ENCODE results near the gene NUDT2. TPM values are rescaled to one million over a fixed set of nuclear protein-coding genes. Genes with fewer than 3 reads are reported as not detected.

The NUDT2 gene
- total RNA-seq, 4 donors from 2014 or later, result 13.2 to 19.7 (median 17.0) TPM

DNA sequence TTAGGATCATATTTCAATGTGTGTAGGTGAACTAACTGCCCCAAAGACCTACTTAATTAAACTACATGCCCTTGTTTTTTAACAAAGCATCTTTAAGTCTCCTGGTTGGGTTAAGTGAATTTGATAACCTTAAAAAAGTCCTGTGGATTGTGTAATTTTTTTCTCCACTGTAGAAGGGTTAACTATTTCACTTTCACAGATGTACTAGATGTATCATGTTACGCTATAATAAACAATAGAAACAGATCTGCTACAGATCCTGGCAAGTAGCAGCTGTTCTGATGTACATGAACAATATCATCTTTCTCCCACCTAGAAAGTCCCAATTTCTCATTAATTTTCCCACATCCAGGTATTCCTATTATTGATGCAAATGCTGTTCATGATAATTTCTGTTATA, 19.2 kb upstream of the NUDT2 start:
- no peaks in the 10 kb centered on the region for H3K36me3 ChIP-seq
- H3K27ac ChIP-seq, result no peak overlapping the region
- H3K9me3 ChIP-seq, result no peaks in the 10 kb centered on the region
- TF ChIP-seq EP300 (IDR thresholded peaks at IDR 0.05) (no peak), POLR2A (IDR thresholded peaks at IDR 0.05) (no peak), POLR2AphosphoS5 (IDR thresholded peaks at IDR 0.05) (no peak)
- TF ChIP-seq, protein P1, sequence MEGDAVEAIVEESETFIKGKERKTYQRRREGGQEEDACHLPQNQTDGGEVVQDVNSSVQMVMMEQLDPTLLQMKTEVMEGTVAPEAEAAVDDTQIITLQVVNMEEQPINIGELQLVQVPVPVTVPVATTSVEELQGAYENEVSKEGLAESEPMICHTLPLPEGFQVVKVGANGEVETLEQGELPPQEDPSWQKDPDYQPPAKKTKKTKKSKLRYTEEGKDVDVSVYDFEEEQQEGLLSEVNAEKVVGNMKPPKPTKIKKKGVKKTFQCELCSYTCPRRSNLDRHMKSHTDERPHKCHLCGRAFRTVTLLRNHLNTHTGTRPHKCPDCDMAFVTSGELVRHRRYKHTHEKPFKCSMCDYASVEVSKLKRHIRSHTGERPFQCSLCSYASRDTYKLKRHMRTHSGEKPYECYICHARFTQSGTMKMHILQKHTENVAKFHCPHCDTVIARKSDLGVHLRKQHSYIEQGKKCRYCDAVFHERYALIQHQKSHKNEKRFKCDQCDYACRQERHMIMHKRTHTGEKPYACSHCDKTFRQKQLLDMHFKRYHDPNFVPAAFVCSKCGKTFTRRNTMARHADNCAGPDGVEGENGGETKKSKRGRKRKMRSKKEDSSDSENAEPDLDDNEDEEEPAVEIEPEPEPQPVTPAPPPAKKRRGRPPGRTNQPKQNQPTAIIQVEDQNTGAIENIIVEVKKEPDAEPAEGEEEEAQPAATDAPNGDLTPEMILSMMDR (IDR thresholded peaks at IDR 0.05), result no peak
- WGBS, result 89% methylated on average over 1 of the region's 1 CpG
- DNase-seq (ENCODE audit: low spot score in 2 of 2), result no peak
- H3K4me1 ChIP-seq, result no peaks in the 10 kb centered on the region
- H3K4me3 ChIP-seq, result no peak overlapping the region
- no peaks in the 10 kb centered on the region for H3K27me3 ChIP-seq

DNA sequence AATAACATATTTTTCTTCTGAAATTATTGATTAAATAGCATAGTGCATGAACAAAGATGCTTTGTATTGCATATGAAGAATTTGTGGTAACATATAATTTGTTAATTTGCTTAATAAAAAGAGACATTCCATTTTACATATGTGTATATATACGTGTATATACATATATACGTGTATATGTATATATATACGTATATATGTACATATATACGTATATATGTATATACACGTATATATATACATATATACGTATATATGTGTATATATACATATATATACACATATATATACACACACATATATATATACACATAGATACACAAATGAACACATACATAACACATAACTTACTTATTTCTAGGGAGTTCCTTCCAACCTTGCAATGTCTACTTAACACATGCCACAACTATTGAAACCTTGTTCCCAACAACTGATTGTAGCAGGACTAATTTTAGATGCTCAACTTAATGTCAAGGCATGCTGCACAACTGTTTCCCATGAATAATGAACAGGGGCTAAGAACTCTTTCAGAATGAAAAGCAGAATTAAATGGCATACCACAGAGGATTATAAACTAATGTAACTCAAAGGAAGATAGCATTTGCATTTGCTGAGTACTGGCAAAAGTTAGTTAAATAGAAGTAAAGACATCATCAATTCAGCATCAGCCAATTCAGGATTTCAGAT, 17.7 kb upstream of the NUDT2 start:
- no peaks in the 10 kb centered on the region for H3K36me3 ChIP-seq
- no peak for DNase-seq (ENCODE audit: low spot score in 2 of 2)
- TF ChIP-seq POLR2AphosphoS5 (IDR thresholded peaks at IDR 0.05) (no peak), POLR2A (IDR thresholded peaks at IDR 0.05) (no peak), EP300 (IDR thresholded peaks at IDR 0.05) (no peak)
- TF ChIP-seq, protein P1 (IDR thresholded peaks at IDR 0.05), result no peak
- H3K27me3 ChIP-seq, result no peaks in the 10 kb centered on the region
- WGBS, result 91% methylated on average over 6 of the region's 6 CpGs
- no peak overlapping the region for H3K27ac ChIP-seq
- H3K4me3 ChIP-seq, result no peak overlapping the region
- H3K9me3 ChIP-seq, result no peaks in the 10 kb centered on the region
- H3K4me1 ChIP-seq, result no peaks in the 10 kb centered on the region

DNA sequence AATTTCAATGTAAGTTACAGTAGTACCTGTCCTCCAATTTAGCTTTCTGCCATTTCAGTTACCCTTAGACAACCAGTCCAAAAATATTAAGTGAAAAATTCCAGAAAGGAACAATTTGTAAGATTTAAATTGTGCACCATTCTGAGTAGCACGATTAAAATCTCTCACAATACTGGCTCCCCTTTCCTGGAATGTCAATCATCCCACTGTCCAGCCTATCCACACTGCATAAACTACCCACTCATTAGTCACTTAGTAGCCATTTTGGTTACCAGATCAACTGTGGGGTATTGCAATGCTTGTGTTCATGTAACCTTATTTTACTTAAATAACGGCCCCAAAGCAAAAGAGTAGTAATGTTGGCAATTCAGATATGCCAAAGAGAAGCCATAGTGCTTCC, 11.9 kb upstream of the NUDT2 start:
- Histone ChIP-seq H3K27ac (no peak overlapping the region), H3K4me1 (no peaks in the 10 kb centered on the region), H3K9me3 (no peaks in the 10 kb centered on the region), H3K36me3 (no peaks in the 10 kb centered on the region), H3K4me3 (no peak overlapping the region), H3K27me3 (no peaks in the 10 kb centered on the region)
- 86% methylated on average over 2 of the region's 2 CpGs for WGBS
- DNase-seq (ENCODE audit: low spot score in 2 of 2), result no peak
- TF ChIP-seq POLR2AphosphoS5 (IDR thresholded peaks at IDR 0.05) (no peak), EP300 (IDR thresholded peaks at IDR 0.05) (no peak), POLR2A (IDR thresholded peaks at IDR 0.05) (no peak)
- TF ChIP-seq, protein P1 (IDR thresholded peaks at IDR 0.05), result no peak

DNA sequence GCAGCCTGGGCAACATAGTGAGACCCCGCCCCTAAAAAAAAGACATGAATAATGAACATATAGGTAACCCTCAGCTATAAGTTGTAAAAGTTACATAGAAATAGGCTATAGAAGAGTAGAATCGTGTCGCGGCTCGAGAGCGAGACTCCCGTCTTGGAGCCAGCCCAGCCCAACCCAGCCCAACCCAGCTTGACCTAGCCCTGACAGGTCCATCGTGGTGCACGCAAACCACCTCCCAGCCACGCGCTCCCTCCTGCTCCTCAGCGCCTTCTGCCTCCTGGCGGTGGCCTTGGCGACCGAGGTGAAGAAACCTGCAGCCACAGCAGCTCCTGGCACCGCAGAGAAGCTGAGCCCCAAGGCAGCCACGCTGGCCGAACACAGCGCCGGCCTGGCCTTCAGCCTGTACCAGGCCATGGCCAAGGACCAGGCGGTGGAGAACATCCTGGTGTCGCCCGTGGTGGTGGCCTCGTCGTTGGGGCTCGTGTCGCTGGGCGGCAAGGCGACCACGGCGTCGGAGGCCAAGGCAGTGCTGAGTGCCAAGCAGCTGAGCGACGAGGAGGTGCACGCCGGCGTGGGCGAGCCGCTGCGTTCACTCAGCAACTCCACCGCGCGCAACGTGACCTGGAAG, 11.1 kb upstream of the NUDT2 start:
- Histone ChIP-seq H3K4me3 (no peak overlapping the region), H3K36me3 (no peaks in the 10 kb centered on the region), H3K4me1 (no peaks in the 10 kb centered on the region), H3K27ac (no peak overlapping the region), H3K9me3 (no peaks in the 10 kb centered on the region), H3K27me3 (no peaks in the 10 kb centered on the region)
- 93% methylated on average over 36 of the region's 44 CpGs for WGBS
- TF ChIP-seq POLR2A (IDR thresholded peaks at IDR 0.05) (no peak), EP300 (IDR thresholded peaks at IDR 0.05) (no peak), POLR2AphosphoS5 (IDR thresholded peaks at IDR 0.05) (no peak)
- TF ChIP-seq, protein P1 (IDR thresholded peaks at IDR 0.05), result no peak
- DNase-seq (ENCODE audit: low spot score in 2 of 2), result no peak

DNA sequence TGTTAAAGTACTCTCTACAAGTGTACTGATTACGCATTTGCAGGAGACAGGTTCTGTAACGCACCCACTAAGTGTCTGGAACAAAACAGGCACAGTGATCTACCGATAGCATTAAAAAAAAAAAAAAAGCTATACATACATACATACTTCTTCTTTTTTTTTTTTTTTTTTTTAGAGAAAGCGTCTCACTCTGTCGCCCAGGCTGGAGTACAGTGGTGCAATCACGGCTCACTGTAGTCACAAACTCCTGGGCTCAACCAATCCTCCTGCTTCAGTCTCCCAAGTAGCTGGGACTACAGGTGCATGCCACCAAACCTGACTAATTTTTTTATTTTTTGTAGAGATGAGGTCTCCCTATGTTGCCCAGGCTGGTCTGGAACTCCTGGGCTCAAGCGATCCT, 7.9 kb upstream of the NUDT2 start:
- no peak for DNase-seq (ENCODE audit: low spot score in 2 of 2)
- Histone ChIP-seq H3K36me3 (no peaks in the 10 kb centered on the region), H3K27me3 (no peaks in the 10 kb centered on the region), H3K27ac (no peak overlapping the region), H3K4me3 (no peak overlapping the region), H3K9me3 (no peaks in the 10 kb centered on the region), H3K4me1 (no peaks in the 10 kb centered on the region)
- TF ChIP-seq, protein P1 (IDR thresholded peaks at IDR 0.05), result no peak
- TF ChIP-seq POLR2AphosphoS5 (IDR thresholded peaks at IDR 0.05) (no peak), POLR2A (IDR thresholded peaks at IDR 0.05) (no peak), EP300 (IDR thresholded peaks at IDR 0.05) (no peak)
- 94% methylated on average over 7 of the region's 7 CpGs for WGBS
